Activated CD4-positive, alpha-beta T cell treated with anti-CD3 and anti-CD28 coated beads, Interleukin-10, Interleukin-2, amounts not matched to agents 100 ng/mL and 50 ng/mL, durations not matched to agents 16 hours and 8 hours (primary cell): Measurements from ENCODE around the gene TENM3.
A peak's percentile ranks its signal among the peaks of the same experiment; 100 is the strongest.

Experiments
- DNase-seq: peaks from one replicate; pipeline ENCODE4 v3.0.0-alpha.2; 2020

The TENM3 gene

DNA sequence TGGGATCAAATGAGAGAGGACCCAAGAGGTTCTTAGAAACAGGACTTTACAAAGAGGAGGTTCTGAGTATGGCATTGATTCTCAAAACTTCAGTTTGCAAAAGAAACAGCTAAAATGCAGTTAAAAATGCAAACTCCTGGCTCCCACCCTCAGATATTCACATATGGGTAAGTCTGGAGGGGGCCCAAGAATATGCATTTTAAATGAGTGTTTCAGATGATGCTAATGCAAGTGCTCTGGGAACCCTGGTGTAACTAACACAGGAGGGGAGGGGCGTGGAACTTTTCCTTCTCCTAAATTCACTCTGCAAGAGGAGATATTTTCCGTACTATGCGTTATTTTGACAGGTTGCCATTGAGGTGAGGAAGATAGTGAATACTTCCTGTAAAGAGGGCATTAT, 168.2 kb downstream of the TENM3 start:
- DNase-seq, result no peak

GRCh38 chr4:182413550-182413949, 170.3 kb downstream of the TENM3 start:
- DNase-seq, result no peak

- DNase-seq, result no peak
These were observed 171.9 kb downstream of the TENM3 start for GRCh38 chr4:182415116-182415515.

- no peak for DNase-seq
These were observed 172.9 kb downstream of the TENM3 start for GRCh38 chr4:182416067-182416466.

DNA sequence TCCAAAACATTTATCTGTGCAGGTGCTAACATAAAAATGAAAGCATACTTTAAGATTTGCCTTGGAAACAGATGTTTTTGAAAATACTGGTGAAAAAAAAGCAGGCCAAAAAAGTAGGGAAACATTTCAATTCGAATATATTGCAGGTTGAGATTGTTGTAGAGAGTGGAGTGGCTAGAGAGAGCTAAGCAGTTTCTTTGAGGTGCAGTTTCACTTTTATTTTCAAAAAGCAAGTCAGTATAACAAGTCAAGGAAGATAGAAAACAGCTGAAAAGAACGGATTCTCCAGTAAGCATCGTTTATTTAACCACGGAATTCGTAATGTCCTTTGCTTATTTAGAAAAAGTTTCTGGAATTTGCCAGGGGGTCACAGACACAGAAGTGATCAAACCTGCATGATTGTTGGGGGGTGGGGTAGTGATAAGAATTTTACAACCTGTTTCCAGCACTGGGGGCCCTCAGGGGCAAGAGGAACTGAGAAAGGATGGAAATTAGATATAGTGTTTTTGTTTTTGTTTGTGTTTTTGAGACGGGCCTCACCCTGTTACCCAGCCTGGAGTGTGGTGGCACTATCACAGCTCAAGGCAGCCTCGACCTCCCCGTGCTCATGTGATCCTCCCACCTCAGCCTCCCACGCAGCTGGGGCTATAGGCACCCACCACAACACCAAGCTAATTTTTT, 175.0 kb downstream of the TENM3 start:
- DNase-seq, result no peak

GRCh38 chr4:182420189-182420588, 177.0 kb downstream of the TENM3 start:
- no peak for DNase-seq

DNA sequence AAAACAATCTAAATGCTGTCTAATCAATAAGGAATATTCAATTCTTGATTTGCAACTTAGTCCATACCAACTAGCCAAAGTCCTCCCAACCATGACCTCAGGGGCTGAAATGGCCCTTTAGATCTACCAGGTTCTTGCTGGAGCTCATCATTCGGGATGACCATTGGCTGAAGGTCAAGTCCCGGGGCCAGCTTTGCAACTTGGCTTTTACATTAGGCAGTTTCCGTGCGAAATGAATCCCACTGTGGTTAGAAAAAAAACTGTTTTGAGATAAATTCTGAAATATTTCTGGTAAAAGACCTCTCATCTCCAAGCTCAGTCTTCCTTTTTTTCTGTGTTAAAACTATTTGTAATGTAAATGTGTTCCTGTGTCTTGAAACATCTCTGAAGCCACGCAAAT, 178.6 kb downstream of the TENM3 start:
- DNase-seq, result no peak

- DNase-seq, result no peak
These were observed 182.1 kb downstream of the TENM3 start for GRCh38 chr4:182425302-182425701.

GRCh38 chr4:182426901-182427300, 183.7 kb downstream of the TENM3 start:
- DNase-seq, result no peak

DNA sequence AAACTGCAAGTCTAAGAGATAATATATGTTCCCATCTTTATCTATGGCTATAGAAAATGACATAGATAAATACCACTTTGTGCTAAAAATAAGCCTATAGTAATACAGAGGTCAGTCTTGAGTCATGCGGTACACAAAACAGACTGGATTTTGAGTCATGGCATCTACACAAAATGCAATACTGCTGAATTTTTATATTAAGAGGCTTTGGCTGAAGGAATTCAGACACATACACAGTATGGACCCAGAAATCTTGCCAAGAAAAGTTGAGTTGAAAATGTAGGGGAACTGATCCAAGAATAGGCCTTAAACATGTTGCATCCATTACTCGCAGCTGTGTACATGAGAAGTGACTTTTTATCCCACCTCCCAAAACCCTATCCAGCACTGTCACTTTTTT, 184.4 kb downstream of the TENM3 start:
- DNase-seq, result no peak

DNA sequence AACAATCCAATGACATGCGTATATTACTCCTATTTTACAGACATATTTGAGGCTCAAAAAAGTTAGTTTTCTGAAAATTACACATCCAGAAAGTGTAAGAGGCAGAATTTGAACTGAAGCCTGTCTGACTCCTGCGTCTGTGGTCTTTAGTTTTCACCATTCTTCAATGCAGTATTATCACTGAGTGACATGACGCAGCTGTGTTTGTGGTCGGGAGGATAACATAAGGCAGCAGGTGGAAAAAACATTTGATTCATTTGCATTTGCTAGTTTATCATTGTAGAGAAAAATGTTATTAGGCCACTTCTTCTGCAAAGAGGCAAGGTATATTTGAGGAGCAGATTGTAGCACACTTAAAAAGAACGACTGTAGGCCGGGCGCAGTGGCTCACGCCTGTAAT, 186.7 kb downstream of the TENM3 start:
- no peak for DNase-seq

DNA sequence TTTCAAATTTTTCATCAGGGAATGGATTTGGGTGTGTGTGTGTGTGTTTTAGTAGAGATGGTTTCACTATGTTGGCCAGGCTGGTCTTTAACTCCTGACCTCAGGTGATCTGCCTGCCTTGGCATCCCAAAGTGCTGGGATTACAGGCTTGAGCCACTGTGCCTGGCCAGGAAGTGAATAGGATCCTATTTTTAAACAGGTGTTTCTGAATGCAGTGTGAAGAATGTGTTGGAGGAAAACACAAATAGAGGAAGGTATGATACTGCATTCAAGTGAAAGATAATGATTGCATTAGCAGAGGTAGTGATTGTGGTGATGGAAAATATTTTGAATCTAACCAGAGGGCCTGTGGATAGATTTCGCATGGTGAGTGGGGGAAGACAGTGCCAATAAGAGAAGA, 189.6 kb downstream of the TENM3 start:
- no peak for DNase-seq

DNA sequence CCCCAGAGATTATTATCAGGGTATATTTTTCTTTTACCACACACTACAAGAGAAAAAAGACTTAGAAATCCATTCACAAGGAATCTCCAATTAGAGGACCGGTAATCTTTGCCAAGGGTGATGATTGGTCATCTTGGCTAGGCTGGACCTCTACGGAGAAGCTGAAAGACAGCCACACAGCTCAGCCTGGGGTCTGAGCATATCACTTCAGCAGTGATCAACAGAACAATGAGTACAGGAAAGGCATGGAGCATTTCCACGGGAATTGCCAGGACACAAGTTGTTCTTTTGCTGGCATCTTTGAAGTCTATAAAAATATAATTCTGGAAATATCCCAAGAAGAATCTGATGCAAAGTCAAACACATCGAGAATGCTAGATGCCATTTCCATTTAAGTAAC, 191.5 kb downstream of the TENM3 start:
- DNase-seq, result no peak

DNA sequence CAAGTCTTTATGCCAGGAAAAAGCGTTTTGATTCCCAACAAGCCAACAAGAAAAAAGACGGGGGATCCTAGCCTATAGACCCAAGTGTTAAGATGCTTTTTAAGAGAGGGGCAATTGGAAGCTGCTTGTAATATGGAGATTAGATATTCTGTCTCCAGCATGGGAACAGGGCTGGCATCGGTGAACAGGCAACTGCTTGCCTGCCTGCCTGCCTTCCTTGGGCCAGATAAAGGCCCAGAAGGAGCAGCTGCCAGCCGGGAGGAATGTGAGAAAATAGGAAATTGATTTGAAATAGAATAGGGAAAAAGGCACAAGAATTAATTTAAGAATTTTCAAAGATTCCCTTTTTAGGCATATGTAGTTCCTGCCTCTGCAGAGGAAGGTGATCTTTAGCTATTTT, 192.2 kb downstream of the TENM3 start:
- no peak for DNase-seq

GRCh38 chr4:182443070-182443469, 199.9 kb downstream of the TENM3 start:
- DNase-seq, result no peak

DNA sequence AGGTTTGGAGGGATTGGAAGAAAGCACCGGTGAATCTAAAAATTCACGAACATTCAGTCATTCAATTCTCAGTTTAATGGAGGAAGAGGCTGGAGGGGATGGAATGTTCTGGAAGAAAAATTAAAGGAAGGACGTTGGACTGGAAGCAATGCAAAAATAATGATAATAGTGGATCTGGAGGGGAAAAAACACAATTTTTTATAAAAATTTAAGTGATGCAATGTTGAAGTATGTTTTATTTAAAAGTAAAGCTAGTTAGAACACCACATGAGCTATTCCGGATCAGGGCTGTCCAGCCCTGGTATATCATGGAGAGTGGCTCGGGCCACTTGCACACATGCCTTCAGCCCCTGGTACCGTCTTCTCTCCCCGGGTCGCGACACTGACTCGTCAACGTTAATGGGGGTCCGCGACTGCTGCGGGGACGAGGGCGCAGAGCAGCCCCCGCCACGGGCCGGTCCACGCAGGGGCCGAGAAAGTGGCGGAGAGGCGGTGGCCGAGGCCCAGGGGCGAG, 204.6 kb downstream of the TENM3 start:
- DNase-seq, result no peak

DNA sequence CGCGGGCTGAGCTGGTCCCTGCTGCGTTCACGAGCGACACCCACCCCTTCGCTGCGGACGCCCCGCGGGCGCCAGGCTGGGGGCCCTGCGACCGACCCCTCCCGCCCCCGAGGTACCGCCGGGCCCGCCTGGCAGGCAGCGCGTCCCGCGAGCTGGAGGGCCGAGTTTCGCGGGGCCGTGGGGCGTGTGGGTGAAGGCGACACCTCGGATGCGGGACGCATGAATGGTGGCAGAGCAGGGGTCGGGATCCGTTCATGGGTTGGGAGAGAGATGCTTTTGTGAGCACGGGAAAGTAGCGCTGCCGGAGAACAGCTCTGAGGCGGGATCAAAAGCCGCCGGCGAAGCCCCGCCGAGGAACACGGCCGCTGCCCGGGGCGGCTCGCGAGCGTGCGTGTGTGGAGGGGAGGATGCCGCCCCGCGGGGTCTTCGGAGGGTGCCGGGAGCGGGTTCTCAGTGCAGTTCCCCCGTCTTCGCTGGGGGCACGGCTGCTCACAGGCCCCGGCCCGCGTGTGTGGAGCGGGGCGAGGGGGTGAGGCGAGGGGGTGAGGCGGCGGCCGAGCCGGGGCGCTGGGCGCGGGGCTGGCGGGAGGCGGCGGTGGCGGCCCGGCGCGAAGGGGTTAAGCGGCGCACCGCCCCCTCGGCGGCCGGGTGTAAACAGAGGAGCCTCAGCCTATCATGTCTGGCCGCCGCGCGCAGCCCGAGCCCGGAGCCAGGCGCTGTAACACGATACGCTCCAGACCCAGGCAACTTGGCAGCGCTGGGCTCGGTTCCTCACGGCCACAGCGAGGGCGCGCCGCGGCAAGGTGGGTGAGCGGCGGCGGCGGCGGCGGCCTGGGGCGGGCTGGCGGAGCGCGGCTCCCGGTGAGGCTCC, 205.3 kb downstream of the TENM3 start:
- peak; percentile 52 for DNase-seq

GRCh38 chr4:182449186-182449929, 206.2 kb downstream of the TENM3 start:
- no peak for DNase-seq

DNA sequence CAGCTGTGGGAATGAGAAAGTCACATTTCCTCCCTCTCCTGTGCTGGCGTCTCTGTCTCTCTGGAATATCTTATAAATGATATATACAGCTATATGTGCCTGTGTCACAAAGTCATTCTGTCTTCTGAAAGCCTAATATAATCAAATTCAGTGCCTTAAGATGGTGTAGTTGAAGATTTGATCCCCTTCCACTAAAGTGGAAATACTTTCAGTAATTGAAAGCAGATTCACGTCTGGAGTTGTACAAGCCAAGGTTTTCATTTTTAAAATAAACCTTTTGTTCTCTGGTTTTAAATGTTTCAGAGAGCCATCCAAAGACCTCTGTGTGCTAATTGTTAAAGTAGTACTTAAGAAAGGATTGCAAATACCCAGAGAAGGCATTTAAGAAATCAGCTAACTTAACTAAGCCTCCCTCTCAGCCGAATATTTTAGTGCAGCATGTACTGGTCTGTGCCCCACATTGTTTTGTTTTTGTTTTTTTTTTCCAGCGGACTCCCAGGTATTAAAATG, 206.8 kb downstream of the TENM3 start:
- DNase-seq, result no peak

DNA sequence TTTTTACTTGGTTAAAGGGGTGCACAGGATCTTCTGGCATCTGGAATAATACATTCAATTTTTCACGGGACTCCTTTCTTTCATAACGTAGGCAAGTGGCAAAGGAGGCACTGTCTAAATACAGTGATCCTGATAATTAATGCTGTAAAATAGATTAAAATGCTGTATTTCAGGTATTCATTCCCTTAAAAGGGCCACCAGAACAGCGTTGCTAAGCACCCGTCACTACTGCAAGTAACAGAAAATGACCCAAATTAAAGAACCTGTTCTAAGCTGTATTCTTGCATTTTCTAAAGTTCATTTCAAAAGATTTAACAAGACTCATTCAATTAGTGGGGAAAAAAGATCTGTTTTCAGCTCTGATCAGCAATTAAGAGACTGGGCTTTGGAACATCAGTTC, 208.2 kb downstream of the TENM3 start:
- DNase-seq, result no peak

DNA sequence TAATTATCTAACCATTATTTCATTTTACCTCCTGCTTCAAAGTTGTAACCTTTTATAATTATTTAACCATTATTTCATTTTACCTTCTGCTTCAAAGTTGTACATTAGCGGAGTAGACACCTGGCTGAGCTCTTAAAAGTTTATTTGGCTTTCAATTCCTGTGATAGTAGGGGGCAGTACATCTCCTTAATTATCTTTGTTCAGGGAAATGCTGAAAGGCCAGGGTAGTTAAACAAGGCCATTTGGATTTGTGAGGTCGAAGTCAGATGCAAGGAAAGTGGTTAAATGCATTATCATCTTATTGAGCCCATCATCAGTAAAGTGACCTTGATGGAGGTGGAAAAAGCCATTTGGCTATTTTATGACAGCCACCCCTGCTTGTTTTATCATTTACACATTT, 210.6 kb downstream of the TENM3 start:
- DNase-seq, result no peak

DNA sequence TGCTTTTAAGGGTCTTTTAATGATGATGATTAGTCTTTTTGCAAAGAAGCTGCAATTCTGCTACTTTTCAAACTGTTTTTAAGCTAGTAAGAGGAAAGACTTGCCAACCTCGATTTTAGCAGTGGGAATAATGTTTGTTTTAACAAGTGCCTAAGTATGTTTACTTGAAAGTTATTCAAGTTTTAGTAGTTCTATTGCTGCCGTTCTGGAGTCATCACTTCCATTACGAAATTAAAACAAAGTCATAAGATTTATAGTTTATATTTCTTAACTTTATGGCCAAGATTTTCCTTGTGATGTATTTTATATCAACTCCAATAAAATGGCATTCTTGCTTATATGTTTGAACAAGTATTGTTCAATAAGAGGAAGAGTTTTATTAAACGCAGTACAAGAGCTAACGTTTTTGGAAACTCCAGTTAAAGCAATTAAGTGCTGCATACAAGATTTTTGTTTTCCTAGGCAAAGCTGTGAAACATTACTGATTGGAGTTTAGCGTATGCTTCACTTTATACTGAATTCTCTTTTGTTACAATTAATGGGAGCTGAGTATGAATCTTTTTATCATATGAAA, 211.3 kb downstream of the TENM3 start:
- no peak for DNase-seq

DNA sequence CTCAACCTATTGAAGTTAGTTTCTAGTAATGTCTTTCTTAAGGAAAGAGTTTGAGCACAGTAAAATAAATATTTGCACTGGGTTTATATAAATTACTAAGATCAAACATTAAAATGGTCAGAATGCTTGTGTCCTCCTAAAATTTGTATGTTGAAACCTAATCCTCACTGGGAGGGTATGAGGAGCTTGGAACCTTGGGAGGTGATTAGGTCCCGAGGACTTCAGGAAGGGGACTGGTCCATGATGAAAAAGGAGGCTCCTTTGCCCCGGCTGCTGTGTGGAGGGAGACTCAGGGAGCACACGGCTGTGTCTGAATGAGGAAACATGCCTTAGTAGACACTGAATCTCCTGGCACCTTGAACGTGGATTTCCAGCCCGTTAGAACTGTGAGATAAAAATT, 221.9 kb downstream of the TENM3 start:
- DNase-seq, result no peak
